GOT3 (cell line): ENCODE data around the gene OTP.

Experiments
- DNase-seq: peaks from one replicate; lab custom pipeline; 2025; ENCODE audit warnings: mixed read lengths; lab: John Stamatoyannopoulos, UW

The OTP gene

DNA sequence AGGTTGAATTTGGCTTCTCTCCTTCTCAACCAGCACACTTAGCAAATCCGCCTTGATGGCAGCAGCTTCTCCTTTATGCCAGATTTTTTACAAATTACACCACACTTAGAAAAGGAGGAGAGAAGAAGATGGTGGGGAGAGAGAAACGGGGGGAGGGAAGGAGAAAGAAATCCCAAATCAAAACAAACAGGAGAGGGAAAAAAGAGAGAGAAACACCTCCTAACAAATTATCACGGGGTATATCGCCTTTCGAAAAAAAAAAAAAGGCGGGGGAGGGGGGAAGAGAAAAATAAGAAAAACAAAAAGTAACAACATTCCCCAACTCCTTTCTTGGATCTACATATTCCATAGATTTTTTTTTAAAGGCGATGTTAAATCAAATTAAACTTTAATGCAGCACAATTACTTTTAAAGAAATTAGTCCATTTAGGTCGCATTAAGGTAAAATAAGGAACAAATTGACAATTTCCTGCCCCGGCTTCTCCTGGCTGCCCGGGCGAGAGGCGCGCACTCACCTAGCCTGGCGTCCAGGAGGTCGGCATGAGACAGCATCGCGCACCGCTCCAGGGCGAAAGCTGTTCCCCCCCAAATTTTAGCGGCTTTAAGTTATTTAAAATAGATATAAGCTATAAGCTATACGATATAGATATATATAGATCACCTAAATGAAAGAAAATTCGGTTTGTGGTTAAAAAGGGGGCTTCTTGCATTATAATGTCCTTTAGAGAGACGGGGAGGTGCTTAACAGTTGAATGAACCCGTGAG, at the start of gene OTP:
OTP (minus strand) TSS at position 716 of the 765 bp plus-strand sequence; CDS start at position 552, 164 bp downstream.
- no peak for DNase-seq

DNA sequence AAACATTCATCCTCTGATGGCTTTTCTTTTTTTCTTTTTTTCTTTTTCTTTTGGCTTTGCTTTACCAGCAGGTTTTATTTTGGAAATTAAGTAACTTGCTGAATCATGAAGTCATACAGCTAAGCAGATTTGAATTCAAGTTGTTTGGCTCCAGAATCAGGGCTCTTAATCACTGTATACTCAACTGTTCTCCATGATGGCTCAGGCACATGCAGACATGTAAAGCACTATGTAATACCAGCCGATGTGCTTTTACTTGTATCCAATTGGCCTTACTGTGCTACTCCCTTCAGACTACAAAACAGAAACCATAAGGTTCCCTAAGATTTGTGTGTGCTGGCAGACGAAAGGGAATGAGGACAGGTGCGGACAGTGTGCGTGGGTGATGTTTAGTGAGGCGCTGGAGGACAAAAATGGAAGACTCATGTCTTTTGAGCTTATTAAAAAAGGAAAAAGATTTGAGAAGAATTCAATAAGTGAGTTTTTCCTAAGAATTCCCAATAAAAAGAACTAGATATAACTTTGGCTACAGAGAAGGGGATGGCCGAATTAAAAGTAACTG, 44.7 kb upstream of the OTP start:
- no peak for DNase-seq

DNA sequence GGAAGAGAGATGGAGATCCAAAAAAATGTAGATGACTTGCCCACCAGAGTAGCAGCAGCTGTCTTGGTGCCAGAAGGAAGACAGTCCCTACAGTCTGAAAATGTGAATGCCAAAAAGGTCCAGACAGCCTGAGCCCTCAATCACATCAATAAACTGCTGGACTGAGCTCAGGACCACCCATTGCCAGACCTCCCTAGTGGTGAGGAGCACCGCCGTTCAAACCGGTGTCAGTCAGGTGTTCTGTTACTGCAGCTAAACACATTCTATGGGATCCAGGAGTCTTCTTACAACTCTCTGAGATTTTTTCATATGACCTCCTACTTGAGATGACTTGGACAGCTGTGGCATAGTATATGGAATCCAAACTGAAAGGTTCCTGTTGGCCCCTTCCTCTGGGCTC, 32.0 kb upstream of the OTP start:
- no peak for DNase-seq

DNA sequence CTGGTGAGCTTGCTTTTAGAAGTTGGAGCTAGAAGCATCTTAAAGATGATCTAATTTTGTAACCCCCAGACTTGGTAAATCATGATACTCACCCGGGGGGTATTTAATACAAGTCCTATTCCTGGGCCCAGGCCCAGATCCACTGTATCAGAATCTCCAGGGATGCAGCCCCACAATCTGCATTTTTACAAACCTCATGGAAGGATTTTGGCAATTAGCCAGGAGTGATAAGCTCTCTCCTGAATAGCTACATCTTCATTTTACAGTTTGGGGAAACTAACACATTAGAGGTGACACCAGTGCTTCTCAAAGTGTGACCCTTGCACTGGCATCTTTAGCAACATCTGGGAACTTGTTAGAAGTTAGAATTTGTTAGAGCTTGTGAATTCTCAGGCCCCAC, 31.2 kb upstream of the OTP start:
- DNase-seq: no peak

DNA sequence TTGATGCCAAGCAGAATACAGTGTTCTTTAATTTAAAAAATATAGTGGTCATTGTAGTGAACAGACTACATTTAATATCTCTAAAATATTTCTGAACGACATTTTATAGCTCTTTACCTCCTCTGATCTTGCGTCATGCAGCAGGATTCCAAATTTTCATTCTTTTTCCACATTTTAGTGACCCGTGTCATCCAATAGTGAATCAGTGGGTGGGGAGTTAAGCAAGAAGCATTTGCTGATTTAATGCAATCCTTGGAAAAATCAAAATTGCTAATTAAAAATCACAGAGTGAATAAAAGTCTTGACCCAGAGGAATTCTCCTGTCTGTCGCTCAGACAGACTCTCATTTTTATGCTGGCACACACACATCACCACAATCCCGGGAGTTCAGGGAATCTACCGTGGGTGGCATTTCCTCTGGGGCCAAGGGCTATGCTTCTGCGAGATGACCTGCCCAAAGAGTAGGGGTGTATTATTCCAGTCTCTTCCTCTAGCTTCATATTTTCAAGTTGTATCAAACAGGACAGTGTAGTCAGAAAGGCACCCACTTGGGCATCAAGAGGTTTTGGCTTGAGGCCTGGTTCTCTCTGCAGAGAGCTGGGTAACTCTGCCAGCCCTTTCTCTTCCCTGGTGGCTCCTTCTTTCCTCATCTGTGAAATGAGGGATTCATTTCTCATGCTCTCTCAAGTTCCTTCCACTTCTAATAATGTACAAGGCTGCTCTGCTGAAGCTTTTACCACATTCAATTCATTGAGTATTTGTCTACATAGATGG, 24.8 kb upstream of the OTP start:
- no peak for DNase-seq

DNA sequence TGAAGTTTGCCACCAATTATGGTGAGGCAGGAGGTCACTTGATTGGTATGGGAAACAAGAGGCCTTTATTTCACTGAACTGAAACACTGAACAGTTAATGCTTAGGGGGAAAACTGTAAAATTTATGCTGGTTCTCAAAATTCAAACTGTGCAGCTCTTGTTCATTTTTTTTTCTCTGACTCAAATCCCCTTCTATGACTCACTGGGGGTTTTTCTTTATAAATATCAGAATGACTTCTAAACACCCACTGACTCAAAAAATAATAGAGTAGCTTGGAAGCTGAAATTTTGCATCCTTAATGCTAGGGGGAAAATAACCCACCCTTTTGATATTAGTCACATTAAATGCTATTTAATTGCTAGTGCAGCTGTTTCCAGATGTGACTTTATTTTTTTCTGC, 24.1 kb upstream of the OTP start:
- DNase-seq: no peak

DNA sequence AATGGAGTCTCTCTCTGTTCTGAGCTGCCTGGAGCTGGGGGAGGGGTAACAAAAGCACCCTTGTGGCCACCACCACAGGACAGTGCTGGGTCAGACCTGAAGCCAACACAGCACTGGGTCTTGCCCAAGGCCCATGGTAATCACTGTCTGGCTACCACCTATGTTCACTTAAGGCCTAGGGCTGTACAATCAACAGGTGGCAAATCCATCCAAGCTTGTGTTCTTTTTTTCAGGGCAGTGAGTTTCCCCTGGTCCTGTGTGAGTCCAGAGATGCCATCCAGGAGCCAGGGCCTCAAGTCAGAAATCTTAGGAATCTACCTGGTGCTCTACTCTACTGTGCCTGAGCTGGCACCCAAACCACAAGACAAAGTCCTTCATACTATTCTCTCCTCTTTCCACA, 20.1 kb upstream of the OTP start:
- no peak for DNase-seq

DNA sequence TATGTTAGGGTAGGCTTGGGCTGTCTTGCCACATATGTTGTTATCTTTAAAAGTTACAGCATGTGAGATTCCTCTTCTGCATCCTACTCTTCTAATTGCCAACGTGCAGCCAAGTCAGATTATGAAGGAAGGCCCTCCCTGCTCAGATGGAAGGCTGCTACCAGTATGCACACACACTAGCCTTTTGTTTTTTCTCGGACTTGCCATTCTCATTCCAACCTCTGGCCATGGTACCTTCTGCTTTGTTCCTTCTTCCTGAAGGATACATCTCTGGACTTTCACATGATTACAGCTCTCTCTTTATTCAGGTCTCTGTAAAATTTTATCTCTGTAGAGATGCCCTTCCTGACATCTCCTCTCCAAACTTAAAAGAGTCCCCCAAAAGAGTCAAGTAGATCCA, 12.8 kb upstream of the OTP start:
- no peak for DNase-seq

DNA sequence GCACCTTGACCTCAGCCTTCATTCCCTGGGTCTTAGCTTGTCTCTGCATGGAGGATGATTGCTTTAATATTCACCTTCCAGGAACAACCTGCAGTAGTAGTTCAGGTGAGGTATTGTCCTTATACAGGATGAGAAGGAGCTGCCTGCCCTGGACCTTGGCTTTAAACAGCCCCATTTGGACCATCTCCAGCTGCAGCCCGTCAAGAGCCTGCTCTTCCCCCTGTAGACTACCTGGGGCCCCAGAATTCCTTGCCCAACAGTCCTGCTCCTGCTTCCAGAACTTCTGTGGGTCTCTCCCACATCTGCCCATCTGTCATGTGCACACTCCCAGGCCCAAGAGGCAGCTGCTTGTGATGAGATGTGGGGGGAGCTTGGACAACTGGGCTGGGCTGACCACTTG, 12.2 kb upstream of the OTP start:
- no peak for DNase-seq

DNA sequence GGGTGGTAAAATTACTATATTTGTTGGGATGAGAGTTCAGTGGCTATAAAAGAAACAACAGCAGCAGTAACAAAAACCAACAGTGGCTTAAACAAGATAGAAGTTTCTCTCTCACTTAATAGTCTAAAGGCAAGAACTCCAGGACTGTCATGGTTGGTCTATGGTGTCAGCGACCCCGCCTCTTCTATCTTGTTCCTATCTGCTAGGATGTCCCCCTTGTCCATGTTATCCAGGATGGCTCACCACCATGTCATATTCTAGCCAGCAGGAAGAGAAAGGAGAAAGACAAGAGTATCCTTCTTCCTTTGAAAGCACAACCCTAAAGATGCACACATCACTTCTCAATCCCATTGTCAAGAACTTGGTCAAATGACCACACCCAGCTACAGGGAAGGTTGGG, 11.3 kb upstream of the OTP start:
- DNase-seq: no peak

DNA sequence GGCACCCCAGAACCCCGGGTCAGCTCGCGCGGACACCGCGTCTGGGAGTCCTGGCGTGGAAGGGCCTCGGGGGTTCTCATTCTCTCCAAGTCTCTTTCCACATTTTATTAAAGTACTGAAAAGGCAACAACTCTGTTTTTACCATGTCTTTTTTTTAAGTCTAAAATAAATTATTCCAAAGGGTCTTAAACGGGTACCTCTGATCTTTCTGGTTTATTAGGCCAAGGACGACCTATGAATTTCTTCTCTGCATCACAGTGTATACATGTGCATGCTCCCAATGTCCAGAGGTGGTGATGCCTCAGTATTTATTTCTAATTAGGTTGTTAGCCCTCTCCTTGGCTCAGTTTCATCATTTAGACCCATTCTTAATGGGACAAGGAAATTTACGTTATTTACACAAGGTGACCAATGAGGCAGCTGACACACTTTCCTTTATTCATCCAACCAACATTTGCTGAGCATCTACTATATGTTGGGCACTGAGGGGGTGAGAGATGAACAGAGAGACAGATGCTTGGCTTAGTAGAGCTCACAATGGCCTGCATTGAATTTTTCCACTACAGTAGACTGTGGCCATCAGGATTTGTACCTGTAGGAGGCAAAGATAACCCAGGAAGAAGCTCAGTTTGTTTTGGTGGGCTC, 7.6 kb upstream of the OTP start:
- no peak for DNase-seq

DNA sequence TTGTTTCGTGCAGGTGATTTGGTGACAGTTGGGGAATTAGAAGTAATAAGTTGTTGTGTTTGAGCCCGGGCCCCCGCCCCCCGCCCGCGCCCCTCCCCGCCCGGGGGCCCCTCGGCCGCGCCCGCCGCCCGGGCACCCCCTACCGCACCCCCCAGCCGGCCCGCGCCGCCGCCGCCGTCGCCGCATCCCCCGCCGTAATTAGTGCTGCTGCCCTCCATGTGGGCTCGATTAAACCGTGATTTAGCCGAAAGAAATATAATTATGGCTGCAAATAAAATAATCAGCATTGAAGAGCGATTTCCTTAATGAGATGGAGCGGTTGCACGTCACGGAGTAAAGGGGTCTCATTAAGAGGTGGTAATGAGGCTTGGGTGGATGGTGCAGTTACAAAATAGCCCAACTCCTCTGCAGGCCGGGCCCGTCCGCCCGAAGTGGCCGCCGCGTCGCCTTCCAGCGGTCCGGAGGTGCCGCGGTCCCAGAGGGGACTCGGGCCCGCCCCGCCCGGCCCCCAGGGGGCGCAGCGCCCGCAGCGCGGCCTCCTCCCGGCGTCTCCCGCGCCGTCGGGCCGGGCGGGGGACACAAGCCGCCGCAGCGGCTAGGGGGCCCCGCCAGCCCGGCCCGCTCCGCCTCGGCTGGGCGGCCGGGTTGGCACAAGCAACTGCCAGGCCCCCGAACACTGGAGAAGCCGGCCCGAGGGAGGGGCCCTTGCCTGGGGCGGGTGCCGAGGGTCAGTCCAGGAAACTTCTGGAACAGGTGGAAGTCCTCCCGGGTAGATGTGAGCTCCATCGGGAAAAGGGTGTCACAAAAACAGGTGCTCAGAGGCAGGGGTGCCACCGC, 6.9 kb upstream of the OTP start:
- no peak for DNase-seq

DNA sequence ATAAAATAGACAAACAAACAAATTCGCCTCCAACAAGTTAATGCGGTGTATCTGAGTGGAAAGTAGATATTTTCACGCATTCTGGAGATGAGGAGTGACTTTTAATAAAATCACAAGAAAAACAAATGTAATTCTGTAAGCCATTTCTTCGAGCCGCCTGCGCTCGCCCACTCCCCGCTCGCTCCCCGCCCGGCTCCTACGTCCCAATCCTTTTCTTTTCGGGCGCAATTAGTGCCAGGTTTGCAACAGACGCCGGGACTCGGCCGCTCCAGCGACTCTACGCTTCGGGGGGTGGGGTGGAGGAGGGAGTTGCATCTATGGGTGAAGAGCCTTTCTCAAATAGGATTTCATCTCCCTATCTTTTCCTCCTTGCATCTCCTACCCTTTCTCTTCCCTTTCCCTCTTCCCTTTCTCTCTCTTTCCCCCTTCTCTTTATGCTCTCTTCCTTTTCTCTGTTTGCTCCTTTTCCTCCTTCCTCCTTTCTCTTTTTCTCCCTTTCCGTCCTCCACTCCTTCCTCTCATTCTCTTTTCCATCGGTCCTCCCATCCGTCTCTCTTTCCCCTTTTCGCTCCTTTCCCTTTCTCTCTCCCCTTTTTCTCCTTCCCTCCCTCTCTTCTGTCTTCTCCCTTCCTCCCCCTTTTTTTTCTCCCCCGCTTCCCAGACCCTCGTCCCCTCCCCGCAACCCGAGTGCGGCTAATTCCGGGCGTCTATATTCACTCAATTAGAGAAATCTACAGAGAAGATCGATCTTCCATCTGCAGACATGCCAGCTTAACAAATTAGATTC, 6.1 kb upstream of the OTP start:
- DNase-seq: no peak

DNA sequence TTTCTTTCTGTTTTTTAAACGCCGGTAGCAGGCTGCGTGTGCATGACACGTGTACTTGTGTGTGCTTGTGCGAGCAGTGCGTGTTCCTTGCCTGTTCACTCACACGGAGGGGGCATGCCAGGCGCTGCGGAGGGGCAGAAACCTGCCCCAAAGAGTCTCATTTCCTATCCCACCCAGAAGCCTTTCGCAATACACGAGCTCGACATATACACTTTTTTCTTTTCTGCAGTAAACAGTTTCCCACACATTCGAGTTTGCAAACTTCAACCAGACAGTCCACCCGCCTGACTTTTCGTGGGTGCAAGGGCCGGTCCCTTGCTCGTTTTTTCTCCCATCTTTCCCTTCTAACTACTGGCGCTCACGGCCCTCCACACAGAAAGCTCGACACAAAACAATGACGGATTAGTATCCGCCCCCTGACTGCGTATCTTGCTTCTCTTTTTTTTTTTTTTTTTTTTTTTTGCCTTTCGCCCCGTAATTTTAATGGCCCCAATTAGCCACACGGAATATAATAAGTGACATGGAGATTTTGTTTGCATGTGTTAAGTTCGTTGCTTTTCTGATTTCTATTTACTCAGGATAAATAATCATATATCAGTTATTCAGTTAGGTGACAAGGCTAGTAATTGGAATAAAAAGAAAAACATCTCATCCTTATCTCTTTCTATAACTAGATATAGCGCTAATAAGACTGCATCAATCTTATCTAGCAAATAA, 5.3 kb upstream of the OTP start:
- DNase-seq: no peak

DNA sequence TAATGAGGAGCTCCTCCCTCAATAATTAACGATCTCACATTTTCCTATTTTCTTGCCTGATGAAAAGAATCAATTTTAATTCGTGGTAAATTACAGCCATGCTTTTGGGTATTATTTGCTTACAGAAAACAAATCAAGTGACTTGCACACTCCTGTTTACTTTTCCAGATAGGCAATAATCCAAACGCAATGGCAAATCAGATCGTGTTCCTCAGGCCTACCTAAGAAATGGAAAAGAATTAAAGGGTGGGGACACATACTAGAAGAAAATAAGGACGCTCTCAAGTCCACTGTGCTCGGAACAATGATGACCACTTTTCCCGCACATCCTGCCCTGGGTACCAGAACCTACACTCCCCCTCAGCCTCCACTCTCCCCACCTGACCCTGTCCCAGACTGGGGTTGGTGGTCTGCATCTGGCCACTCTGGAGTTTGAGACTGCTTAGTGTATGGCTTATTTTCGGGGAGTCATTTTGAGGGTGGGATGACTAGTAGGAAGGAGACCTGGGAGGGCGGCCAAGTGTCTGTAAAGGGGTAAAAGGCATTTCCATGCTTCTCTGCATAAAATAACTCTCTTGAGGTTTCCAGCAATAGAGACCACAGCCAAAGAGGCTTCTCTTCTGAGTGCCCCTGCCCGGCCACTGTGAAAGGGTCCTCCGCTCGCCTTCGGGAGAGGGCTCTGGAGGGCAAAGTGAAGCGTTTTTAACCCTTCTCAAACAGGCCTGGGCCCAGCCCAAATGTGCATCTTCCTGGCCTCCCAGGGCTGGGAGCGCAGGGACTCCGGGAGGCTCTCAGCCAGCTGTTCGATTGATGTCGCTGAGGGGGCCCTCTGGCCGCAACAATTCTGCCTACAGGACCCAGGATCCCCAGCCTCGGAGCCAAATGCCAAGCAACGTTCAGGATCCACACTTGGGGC, 4.5 kb upstream of the OTP start:
- DNase-seq: no peak

DNA sequence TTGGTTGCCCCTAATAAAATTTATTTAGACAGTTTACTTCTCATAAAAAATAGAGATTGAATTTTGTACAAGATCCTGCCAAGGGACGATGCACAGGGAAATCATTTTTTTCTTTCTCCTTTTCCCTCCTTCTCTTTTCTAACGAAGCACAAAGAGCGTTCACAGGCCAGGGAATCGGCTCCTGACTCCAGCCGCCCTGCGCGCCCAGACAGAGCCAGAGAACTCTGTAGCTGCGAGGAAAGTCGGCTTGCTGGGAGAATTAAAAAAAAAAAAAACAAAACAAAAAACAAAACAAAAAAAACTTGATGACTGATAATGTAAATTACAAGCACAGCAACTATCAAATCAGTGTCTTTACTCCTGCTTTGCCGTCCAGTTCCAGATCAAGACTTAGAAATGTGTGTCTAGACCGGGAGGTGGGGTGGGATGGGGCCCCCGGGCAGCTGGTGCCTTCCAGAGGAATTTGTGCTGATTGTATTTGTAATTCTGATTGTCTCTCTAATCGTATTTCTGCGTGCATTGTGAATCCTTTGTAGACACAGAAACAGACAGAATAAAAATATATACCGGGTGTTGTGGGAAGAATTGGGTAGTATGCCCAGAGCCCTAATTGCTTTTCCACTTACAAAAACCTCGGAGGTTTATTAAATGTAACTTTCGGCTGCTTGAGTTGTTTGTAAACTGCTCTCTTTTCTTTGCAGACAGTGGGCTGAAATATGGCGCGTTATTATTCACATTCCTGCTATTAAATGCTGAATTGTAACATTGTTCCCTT, 3.6 kb upstream of the OTP start:
- DNase-seq: no peak

DNA sequence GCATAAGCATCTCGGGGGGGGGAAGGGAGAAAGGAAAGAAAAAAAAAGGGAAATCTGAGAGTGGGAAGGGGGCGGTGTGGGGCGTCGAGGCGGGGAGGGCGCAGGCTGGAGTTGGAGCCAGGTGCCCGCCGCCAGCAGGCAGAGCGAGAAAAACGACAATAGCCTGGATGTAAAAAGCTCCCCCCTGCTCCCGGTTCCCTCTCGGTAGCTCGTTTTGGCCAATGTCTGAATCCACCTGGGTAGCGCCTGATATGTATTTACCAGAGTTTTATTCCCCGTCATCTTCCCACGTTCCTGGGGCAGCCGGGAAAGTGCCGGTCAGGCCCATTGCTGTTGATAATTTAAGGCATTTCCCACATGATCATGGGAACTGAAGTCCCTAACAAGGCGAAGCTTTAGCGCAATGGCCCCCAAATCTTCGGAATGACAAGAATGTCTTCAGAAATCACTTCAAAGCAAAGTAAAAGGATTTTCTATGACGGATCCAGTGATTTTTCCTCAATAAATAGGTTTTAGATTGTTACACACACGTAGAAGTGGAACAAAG, 3.0 kb upstream of the OTP start:
- no peak for DNase-seq
